Hematopoietic multipotent progenitor cell (in vitro differentiated cells): Measurements from ENCODE around the gene PTGIS. TPM values are rescaled to one million over a fixed set of nuclear protein-coding genes. Genes with fewer than 3 reads are reported as not detected.
A peak's percentile ranks its signal among the peaks of the same experiment; 100 is the strongest.

ENCODE experiments used
- DNase-seq, 3 donors: peaks; one replicate each; pipeline ENCODE4 v3.0.0-alpha.2; 2011 to 2015; ENCODE audit warnings: low read depth in 2 of 3, low spot score in 2 of 3
- total RNA-seq: library from RNA; depleted of rRNA; stranded (reverse); fragments of >200 nt; gene quantifications from one replicate; pipeline ENCODE4 v1.2.3, GENCODE V29; 2012

The PTGIS gene
- total RNA-seq, 1 donor, result not detected

GRCh38 chr20:49507741-49508434 lies 60.0 kb downstream of the PTGIS start:
- no peak for DNase-seq

- DNase-seq, result peak in 1 of 3 donors; percentile 27
These were observed 62.4 kb downstream of the PTGIS start for GRCh38 chr20:49505518-49505917.

- DNase-seq, result no peak
These were observed 64.8 kb downstream of the PTGIS start for GRCh38 chr20:49503176-49503575.

GRCh38 chr20:49501917-49502316 lies 66.0 kb downstream of the PTGIS start:
- no peak for DNase-seq

GRCh38 chr20:49497398-49497669 lies 70.6 kb downstream of the PTGIS start:
- no peak for DNase-seq

GRCh38 chr20:49496553-49497397 lies 71.2 kb downstream of the PTGIS start:
- no peak for DNase-seq

- no peak for DNase-seq
These were observed 71.9 kb downstream of the PTGIS start for GRCh38 chr20:49496043-49496442.

- DNase-seq, result no peak
These were observed 77.2 kb downstream of the PTGIS start for GRCh38 chr20:49490689-49491088.

GRCh38 chr20:49489688-49490087 lies 78.2 kb downstream of the PTGIS start:
- DNase-seq, result no peak

GRCh38 chr20:49486064-49486463 lies 81.9 kb downstream of the PTGIS start:
- DNase-seq, result no peak

- no peak for DNase-seq
These were observed 82.4 kb downstream of the PTGIS start for GRCh38 chr20:49485563-49485962.

- DNase-seq, result peak in 2 of 3 donors; percentile 67 to 68
These were observed 83.5 kb downstream of the PTGIS start for GRCh38 chr20:49484180-49485140.

GRCh38 chr20:49483696-49484123 lies 84.2 kb downstream of the PTGIS start:
- no peak for DNase-seq

- no peak for DNase-seq
These were observed 84.8 kb downstream of the PTGIS start for GRCh38 chr20:49483018-49483695.

- peak in 2 of 3 donors; percentile 80 to 84 for DNase-seq
These were observed 85.3 kb downstream of the PTGIS start, which contains the start of gene KCNB1 for GRCh38 chr20:49482621-49483017. Gene KCNB1, minus strand, starts transcription at chr20:49482668. Its CDS starts 188 bp downstream, at chr20:49482480.

- DNase-seq, result no peak
These were observed 85.8 kb downstream of the PTGIS start for GRCh38 chr20:49482173-49482572.

GRCh38 chr20:49481116-49481515 lies 86.8 kb downstream of the PTGIS start:
- no peak for DNase-seq

- no peak for DNase-seq
These were observed 87.7 kb downstream of the PTGIS start for GRCh38 chr20:49480236-49480635.

GRCh38 chr20:49479785-49480184 lies 88.2 kb downstream of the PTGIS start:
- no peak for DNase-seq
